Measurements from ENCODE around the gene KCNIP1.

DNA sequence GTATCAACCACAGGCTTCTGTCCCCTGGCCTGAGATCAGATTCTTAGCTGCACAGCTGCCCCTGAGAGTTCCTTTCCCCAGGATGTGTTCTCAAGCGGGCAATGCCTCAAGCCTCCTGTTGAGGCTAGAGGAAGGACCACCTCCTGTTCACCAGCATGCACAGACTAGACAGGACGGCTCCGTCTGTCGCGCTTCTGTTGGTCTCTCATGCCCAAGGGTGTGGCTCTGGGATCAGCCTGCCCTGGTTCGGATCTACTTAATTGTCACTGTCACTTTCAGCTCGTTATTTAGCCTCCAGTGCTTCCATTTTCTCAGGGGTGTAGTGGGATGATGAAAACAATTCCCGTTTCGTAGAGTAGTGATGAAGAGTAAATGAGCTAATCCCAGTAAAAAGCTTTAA lies 103.1 kb downstream of the KCNIP1 start:
- TF ChIP-seq, protein P1, sequence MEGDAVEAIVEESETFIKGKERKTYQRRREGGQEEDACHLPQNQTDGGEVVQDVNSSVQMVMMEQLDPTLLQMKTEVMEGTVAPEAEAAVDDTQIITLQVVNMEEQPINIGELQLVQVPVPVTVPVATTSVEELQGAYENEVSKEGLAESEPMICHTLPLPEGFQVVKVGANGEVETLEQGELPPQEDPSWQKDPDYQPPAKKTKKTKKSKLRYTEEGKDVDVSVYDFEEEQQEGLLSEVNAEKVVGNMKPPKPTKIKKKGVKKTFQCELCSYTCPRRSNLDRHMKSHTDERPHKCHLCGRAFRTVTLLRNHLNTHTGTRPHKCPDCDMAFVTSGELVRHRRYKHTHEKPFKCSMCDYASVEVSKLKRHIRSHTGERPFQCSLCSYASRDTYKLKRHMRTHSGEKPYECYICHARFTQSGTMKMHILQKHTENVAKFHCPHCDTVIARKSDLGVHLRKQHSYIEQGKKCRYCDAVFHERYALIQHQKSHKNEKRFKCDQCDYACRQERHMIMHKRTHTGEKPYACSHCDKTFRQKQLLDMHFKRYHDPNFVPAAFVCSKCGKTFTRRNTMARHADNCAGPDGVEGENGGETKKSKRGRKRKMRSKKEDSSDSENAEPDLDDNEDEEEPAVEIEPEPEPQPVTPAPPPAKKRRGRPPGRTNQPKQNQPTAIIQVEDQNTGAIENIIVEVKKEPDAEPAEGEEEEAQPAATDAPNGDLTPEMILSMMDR (optimal IDR thresholded peaks at IDR 0.05 in 1 of 3, IDR thresholded peaks at IDR 0.05 in 1 of 3, conservative IDR thresholded peaks at IDR 0.05 in 1 of 3; ENCODE audit: extremely low read depth in 1 of 3, insufficient read depth in 2 of 3, low read length in 3 of 3), result no peak
- TF ChIP-seq EZH2 (IDR thresholded peaks at IDR 0.05; ENCODE audit: low read length), result no peak

All from keratinocyte (primary cell).